ENCODE results near the gene PCBP3.

DNA sequence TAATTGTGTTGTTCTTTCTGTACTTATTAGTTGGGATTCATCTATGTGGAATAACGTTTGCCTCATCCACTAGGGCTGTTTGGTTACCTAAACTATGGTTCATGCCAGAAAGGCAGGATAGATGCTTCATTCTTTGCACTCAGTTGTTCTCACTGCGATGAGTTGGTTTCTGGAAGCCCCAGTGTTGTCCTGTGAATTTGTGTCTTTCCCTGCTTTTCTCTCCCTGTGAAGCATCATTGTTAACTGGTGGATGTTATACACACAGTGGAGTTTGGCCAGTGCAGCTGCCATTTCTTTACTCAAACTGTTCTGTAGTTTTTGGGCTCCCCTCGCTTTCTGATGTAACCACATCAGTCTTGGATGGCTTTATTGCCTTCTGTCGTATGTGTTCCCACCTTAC is 194.4 kb downstream of the PCBP3 start:
- no peak for TF ChIP-seq POLR2A (IDR thresholded peaks at IDR 0.05; ENCODE audit: low read depth, low read length)
- TF ChIP-seq, protein P1, sequence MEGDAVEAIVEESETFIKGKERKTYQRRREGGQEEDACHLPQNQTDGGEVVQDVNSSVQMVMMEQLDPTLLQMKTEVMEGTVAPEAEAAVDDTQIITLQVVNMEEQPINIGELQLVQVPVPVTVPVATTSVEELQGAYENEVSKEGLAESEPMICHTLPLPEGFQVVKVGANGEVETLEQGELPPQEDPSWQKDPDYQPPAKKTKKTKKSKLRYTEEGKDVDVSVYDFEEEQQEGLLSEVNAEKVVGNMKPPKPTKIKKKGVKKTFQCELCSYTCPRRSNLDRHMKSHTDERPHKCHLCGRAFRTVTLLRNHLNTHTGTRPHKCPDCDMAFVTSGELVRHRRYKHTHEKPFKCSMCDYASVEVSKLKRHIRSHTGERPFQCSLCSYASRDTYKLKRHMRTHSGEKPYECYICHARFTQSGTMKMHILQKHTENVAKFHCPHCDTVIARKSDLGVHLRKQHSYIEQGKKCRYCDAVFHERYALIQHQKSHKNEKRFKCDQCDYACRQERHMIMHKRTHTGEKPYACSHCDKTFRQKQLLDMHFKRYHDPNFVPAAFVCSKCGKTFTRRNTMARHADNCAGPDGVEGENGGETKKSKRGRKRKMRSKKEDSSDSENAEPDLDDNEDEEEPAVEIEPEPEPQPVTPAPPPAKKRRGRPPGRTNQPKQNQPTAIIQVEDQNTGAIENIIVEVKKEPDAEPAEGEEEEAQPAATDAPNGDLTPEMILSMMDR (IDR thresholded peaks at IDR 0.05; ENCODE audit: extremely low read depth in 1 of 2, insufficient read depth in 1 of 2, low read depth in 1 of 2, low read length in 2 of 2), result no peak
- no peak for TF ChIP-seq EZH2 (IDR thresholded peaks at IDR 0.05; ENCODE audit: borderline replicate concordance, low read depth, low read length, severe bottlenecking)
- no peak for TF ChIP-seq POLR2AphosphoS5 (IDR thresholded peaks at IDR 0.05; ENCODE audit: insufficient read depth, low read depth, low read length)
- no peak for TF ChIP-seq JUN (IDR thresholded peaks at IDR 0.05; ENCODE audit: borderline replicate concordance, insufficient read depth, insufficient read length, low read depth)
- TF ChIP-seq, protein P2, sequence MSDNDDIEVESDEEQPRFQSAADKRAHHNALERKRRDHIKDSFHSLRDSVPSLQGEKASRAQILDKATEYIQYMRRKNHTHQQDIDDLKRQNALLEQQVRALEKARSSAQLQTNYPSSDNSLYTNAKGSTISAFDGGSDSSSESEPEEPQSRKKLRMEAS (IDR thresholded peaks at IDR 0.05; ENCODE audit: insufficient read depth, insufficient read length), result no peak
- TF ChIP-seq GATA2 (IDR thresholded peaks at IDR 0.05; ENCODE audit: insufficient read depth, insufficient read length, low read depth, low read length), result no peak

Data from endothelial cell of umbilical vein (primary cell).